Fibroblast of upper back skin (primary cell): ENCODE data around the gene MAP2K1.
"Not testable (repeated sequence)": the region's sequence is repeated elsewhere in the genome, so short reads cannot be mapped to it uniquely, and the experiment has no call there.

Experiments used
- DNase-seq: peaks from one replicate; pipeline ENCODE4 v3.0.0-alpha.2; 2013

MAP2K1 gene

DNA sequence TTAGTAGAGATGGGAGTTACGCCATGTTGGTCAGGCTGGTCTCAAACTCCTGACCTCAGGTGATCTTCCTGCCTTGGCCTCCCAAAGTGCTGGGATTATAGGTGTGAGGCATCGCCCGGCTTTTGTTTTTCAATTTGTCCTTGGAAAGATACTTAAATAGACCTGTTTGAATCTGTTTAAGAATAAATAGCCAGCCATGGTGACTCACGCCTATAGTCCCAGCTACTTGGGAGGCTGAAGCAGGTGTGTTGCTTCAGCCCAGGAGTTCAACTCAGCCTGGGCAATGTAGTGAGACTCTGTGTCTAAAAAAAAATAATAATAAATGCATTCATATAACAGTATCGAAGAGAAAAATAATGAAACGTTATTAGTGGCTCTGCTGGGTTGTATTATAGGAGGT lies 93.6 kb downstream of the MAP2K1 start:
- no peak for DNase-seq

GRCh38 chr15:66481107-66481856 lies 94.6 kb downstream of the MAP2K1 start:
- DNase-seq: peak; percentile 17

DNA sequence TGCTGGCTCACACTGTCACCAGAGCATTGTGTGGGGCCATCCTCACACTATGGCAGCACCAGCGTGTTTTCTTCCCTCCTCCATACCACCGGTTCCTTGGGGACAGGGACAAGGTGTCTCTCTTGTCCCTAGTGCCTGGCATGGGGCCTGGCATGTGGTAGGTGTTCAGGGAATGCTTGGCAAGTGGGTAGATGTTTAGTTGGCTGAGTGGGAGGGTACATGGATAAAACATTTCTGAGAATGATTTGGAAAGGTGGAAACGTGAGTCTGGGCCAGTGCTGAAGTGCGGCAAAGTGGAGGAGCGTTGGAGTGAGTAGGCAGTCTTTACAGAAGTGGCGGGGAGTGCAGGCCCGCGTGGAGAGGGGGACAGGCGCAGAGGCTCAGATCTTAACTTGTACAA lies 95.8 kb downstream of the MAP2K1 start:
- DNase-seq: no peak

DNA sequence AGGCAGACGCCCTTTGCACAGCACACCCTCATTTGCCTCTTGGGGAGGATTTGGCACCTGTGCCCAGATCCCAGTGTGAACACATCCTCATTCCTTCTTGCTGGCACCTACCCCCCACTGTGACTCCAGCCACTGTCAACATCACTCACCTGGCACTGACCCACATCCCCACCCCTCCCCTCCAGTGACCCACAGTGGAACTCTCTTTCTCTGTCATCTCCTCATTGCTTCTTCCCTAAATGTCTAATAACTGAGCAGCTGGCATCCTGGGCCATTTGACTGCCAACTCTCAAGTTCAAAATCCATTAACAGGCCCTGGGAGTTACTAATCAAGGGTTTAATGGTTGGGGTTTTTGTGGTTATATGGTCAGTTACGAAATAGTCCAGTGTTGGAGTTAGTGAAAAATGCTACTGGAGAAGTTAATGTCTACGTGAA lies 96.4 kb downstream of the MAP2K1 start:
- peak; percentile 73 for DNase-seq

DNA sequence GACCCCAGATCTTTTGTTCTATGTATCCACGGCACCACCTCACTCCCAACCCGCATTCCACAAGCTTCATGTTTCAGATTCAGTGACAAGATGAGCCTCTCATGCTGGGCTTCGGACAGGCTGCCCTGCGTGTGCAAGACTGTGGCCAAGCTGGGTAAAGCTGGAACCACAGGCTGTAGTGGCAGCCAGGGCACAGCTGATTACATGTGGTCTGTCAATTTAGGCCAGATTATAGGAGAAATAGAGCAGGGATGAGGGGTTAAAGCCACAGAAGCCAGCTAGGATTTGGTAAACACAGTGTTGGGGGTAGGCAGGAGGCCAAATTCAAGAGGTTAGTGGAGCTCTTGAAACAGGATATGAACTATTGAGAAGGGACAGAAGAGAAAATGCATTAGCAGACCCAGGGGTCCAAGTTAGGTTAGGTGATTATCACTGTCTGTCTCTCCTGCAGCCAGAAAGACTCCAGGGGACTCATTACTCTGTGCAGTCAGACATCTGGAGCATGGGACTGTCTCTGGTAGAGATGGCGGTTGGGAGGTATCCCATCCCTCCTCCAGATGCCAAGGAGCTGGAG lies 97.9 kb downstream of the MAP2K1 start:
- DNase-seq: no peak

DNA sequence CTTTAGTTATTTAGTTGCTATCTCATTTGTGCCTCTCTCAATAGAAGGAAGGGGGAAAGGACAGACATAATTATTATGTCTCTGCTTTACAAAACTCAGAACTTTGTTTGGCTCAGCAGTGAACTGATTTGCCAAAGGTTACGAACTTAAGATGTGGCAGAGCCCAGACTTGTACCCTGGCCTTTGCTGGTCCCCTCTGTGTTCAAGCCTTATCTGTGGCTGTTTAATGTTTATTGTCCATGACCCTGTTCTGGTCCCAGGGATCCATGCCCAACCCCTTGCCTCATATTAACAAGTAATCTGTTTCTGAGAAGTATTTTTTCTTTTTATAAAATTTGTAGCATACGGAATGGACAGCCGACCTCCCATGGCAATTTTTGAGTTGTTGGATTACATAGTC lies 100.2 kb downstream of the MAP2K1 start:
- no peak for DNase-seq

GRCh38 chr15:66488525-66488924 lies 101.8 kb downstream of the MAP2K1 start:
- no peak for DNase-seq

- DNase-seq: no peak
Observed at GRCh38 chr15:66489179-66489791, 102.6 kb downstream of the MAP2K1 start.

DNA sequence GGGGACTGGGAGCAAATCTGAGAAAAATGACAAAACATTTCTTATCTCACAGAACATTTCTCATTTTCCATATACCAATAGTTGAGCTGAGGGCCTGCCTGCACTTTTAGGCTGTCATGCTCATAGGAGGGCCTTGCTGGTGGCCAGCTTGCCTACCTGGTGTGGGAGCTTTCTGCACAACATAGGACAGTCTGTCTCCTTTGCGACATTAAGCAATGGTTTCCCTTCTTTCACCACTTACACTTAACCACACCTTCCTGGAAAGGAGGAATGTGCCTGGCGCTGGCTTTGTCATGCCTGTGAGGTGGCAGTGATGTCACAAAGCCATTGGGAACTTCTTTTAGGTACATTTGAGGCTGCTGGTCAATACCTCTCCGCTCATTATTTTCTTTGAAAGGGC lies 105.1 kb downstream of the MAP2K1 start:
- DNase-seq: no peak

- no peak for DNase-seq
Observed at GRCh38 chr15:66494262-66494661, 107.5 kb downstream of the MAP2K1 start.

GRCh38 chr15:66496951-66497501 lies 110.3 kb downstream of the MAP2K1 start:
- no peak for DNase-seq

DNA sequence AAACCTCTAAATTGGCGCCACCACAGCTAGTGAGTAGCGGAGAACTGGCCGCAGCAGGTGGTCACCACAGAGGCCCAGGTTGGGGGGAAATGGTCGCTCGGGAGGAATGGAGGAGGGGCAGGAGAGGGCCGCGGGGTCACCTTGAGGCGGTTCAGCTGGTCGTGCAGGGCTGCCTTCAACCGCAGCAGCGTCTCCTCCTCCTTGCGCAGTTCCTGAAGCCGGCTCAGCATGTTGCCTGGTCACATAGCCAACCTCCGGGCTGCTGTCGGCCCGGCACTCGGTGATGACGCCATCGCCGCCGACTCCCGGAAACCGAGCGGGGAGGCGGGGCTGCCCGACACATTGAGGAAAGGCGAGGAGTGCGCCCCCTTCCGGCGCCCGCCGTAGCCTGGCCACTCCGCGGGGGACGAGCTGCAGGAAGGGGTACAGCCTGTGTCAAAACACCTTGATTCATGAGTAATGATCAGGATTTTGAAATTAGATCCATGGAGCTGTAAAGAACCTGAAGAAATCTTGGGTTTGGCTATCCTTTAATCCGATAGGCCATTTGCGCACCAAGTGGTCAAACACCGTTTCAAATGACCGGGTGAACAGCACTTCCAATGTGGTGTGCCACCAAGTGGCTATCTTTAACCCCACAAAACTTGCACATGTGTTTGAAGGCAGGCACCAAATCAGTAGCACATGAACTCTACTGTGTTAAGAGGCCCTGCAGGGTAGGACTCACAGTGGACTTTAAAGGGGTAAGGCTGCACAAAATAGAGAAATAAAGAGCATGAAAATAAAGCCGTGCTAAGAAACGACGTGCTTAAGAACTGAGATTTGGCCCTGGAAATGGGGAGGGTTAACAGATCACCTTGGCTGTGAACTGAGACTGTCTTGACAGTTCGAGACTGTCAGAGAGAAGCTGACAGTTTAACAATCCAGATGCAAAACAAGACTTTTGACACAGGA lies 111.1 kb downstream of the MAP2K1 start, which contains the start of gene SNAPC5:
Gene SNAPC5, minus strand, starts transcription at position 261 of the 954 bp plus-strand sequence. Its CDS starts 31 bp downstream, at position 230.
- peak; percentile 93 for DNase-seq

GRCh38 chr15:66498501-66499386 lies 112.0 kb downstream of the MAP2K1 start:
- DNase-seq: peak; percentile 51

DNA sequence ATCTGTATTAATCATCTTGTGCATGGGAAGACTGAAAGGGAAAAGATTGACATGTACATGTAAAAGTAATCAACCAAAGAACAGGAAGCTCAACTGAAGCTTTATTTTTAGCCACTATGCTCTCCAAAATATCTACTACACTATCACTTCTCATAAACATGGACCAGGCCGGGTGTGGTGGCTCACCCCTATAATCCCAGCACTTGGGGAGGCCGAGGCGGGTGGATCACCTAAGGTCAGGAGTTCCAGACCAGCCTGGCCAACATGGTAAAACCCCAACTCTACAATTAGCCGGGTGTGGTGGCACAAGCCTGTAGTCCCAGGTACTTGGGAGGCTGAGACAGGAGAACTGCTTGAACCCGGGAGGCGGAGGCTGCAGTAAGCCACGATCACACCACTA lies 113.6 kb downstream of the MAP2K1 start:
- DNase-seq: not testable (repeated sequence)

- DNase-seq: no peak
Observed at GRCh38 chr15:66502491-66502890, 115.8 kb downstream of the MAP2K1 start.

GRCh38 chr15:66503041-66503648 lies 116.4 kb downstream of the MAP2K1 start:
- not testable (repeated sequence) for DNase-seq

- no peak for DNase-seq
Observed at GRCh38 chr15:66503780-66504562, 117.3 kb downstream of the MAP2K1 start.

GRCh38 chr15:66504563-66505429 lies 118.1 kb downstream of the MAP2K1 start, which contains the start of the genes RPL4 and ZWILCH:
TSS of gene RPL4 (minus strand) at chr15:66504855. CDS start at chr15:66504790, 65 bp downstream.
TSS of gene ZWILCH (plus strand) at chr15:66505326. CDS start at chr15:66505339, 13 bp downstream.
- DNase-seq: peak; percentile 87

GRCh38 chr15:66505430-66505811 lies 118.7 kb downstream of the MAP2K1 start:
- no peak for DNase-seq
